Neuron (in vitro differentiated cells): Measurements from ENCODE around the gene HP1BP3.
"Not testable (repeated sequence)": the region's sequence is repeated elsewhere in the genome, so short reads cannot be mapped to it uniquely, and the experiment has no call there.

ENCODE experiments used
- H2AFZ ChIP-seq: one replicate; pipeline ENCODE4 v1.6.1; 2013; ENCODE audit warnings: low read depth, mild to moderate bottlenecking, inconsistent platforms, low read length, moderate library complexity
- H3K27me3 ChIP-seq: one replicate; pipeline ENCODE4 v1.6.1; 2013; ENCODE audit warnings: low read length; ENCODE audit not compliant: insufficient read depth
- H3K36me3 ChIP-seq: one replicate; pipeline ENCODE4 v1.6.1; 2013; ENCODE audit warnings: low read length; ENCODE audit not compliant: insufficient read depth
- H3K4me1 ChIP-seq: one replicate; pipeline ENCODE4 v1.6.1; 2013; ENCODE audit warnings: low read length; ENCODE audit not compliant: insufficient read depth
- H3K4me3 ChIP-seq: 2 replicates; pipeline ENCODE4 v1.5.1; 2013; ENCODE audit warnings: mild to moderate bottlenecking, low read length, moderate library complexity
- H3K9me3 ChIP-seq: one replicate; pipeline ENCODE4 v1.6.1; 2013; ENCODE audit warnings: low read length

HP1BP3 gene

GRCh38 chr1:20792196-20792595, 5.1 kb upstream of the HP1BP3 start:
- no peaks in the 10 kb centered on the region for H3K9me3 ChIP-seq
- H3K4me3 ChIP-seq: no peak overlapping the region
- no peak overlapping the region for H2AFZ ChIP-seq
- no peaks in the 10 kb centered on the region for H3K27me3 ChIP-seq
- H3K4me1 ChIP-seq: peaks cover 6% of the 10 kb centered on the region
- H3K36me3 ChIP-seq: no peaks in the 10 kb centered on the region

GRCh38 chr1:20790785-20791184, 3.7 kb upstream of the HP1BP3 start:
- Histone ChIP-seq H3K36me3 (no peaks in the 10 kb centered on the region), H3K4me3 (no peak overlapping the region), H3K9me3 (no peaks in the 10 kb centered on the region), H3K4me1 (peaks cover 6% of the 10 kb centered on the region), H2AFZ (no peak overlapping the region), H3K27me3 (no peaks in the 10 kb centered on the region)

- not testable (repeated sequence) for H3K27me3 ChIP-seq, H3K36me3 ChIP-seq, H2AFZ ChIP-seq, H3K4me3 ChIP-seq, H3K9me3 ChIP-seq
- H3K4me1 ChIP-seq: peaks cover 15% of the 10 kb centered on the region
These were observed 2.5 kb upstream of the HP1BP3 start for GRCh38 chr1:20789598-20789997.

- no peaks in the 10 kb centered on the region for H3K9me3 ChIP-seq
- peaks cover 16% of the 10 kb centered on the region for H3K4me1 ChIP-seq
- peak overlapping the region; percentile 75 for H3K4me3 ChIP-seq
- no peaks in the 10 kb centered on the region for H3K27me3 ChIP-seq
- H3K36me3 ChIP-seq: no peaks in the 10 kb centered on the region
- H2AFZ ChIP-seq: peak overlapping the region; percentile 63
These were observed 1.0 kb upstream of the HP1BP3 start for GRCh38 chr1:20787840-20788795.

- Histone ChIP-seq H3K9me3 (no peaks in the 10 kb centered on the region), H3K36me3 (peaks cover 3% of the 10 kb centered on the region), H2AFZ (no peak overlapping the region), H3K4me3 (peak overlapping the region; percentile 75), H3K27me3 (no peaks in the 10 kb centered on the region), H3K4me1 (peaks cover 16% of the 10 kb centered on the region)
These were observed 666 bp downstream of the HP1BP3 start for GRCh38 chr1:20786253-20787028.

GRCh38 chr1:20785907-20786252, 1.2 kb downstream of the HP1BP3 start:
- Histone ChIP-seq H3K27me3 (no peaks in the 10 kb centered on the region), H3K36me3 (peaks cover 3% of the 10 kb centered on the region), H3K9me3 (no peaks in the 10 kb centered on the region), H3K4me3 (peak overlapping the region; percentile 75), H2AFZ (no peak overlapping the region), H3K4me1 (peaks cover 19% of the 10 kb centered on the region)

GRCh38 chr1:20775700-20776099, 11.4 kb downstream of the HP1BP3 start:
- no peak overlapping the region for H3K4me3 ChIP-seq
- H3K36me3 ChIP-seq: peaks cover 86% of the 10 kb centered on the region
- H3K4me1 ChIP-seq: no peaks in the 10 kb centered on the region
- H3K27me3 ChIP-seq: no peaks in the 10 kb centered on the region
- H3K9me3 ChIP-seq: no peaks in the 10 kb centered on the region
- no peak overlapping the region for H2AFZ ChIP-seq

- H3K4me1 ChIP-seq: no peaks in the 10 kb centered on the region
- no peaks in the 10 kb centered on the region for H3K9me3 ChIP-seq
- H2AFZ ChIP-seq: no peak overlapping the region
- H3K36me3 ChIP-seq: peaks cover 98% of the 10 kb centered on the region
- H3K27me3 ChIP-seq: no peaks in the 10 kb centered on the region
- H3K4me3 ChIP-seq: no peak overlapping the region
These were observed 15.3 kb downstream of the HP1BP3 start for GRCh38 chr1:20771780-20772179.

- no peak overlapping the region for H3K4me3 ChIP-seq
- H3K36me3 ChIP-seq: peaks cover 98% of the 10 kb centered on the region
- H3K4me1 ChIP-seq: no peaks in the 10 kb centered on the region
- no peaks in the 10 kb centered on the region for H3K9me3 ChIP-seq
- no peaks in the 10 kb centered on the region for H3K27me3 ChIP-seq
- H2AFZ ChIP-seq: no peak overlapping the region
These were observed 16.6 kb downstream of the HP1BP3 start for GRCh38 chr1:20770314-20771087.

- no peak overlapping the region for H3K4me3 ChIP-seq
- H2AFZ ChIP-seq: no peak overlapping the region
- H3K27me3 ChIP-seq: no peaks in the 10 kb centered on the region
- H3K4me1 ChIP-seq: no peaks in the 10 kb centered on the region
- peaks cover 99% of the 10 kb centered on the region for H3K36me3 ChIP-seq
- no peaks in the 10 kb centered on the region for H3K9me3 ChIP-seq
These were observed 19.8 kb downstream of the HP1BP3 start for GRCh38 chr1:20767271-20767670.

- H3K4me1 ChIP-seq: no peaks in the 10 kb centered on the region
These were observed 23.7 kb downstream of the HP1BP3 start for GRCh38 chr1:20763417-20763816.

GRCh38 chr1:20760322-20760721, 26.8 kb downstream of the HP1BP3 start:
- H3K36me3 ChIP-seq: peaks cover 90% of the 10 kb centered on the region
- no peak overlapping the region for H3K4me3 ChIP-seq
- H3K9me3 ChIP-seq: no peaks in the 10 kb centered on the region
- H2AFZ ChIP-seq: no peak overlapping the region
- H3K27me3 ChIP-seq: no peaks in the 10 kb centered on the region
- no peaks in the 10 kb centered on the region for H3K4me1 ChIP-seq

More at GRCh38 chr1:20763417-20763816, 23.7 kb downstream of the HP1BP3 start:
- H3K36me3 ChIP-seq: peaks cover 94% of the 10 kb centered on the region
- H3K9me3 ChIP-seq: no peaks in the 10 kb centered on the region
- H3K4me3 ChIP-seq: no peak overlapping the region
- H3K27me3 ChIP-seq: no peaks in the 10 kb centered on the region
- H2AFZ ChIP-seq: no peak overlapping the region

GRCh38 chr1:20753589-20753988, 33.5 kb downstream of the HP1BP3 start:
- H3K36me3 ChIP-seq: peaks cover 61% of the 10 kb centered on the region

More at GRCh38 chr1:20753589-20753988, 33.5 kb downstream of the HP1BP3 start:
- H3K4me1 ChIP-seq: peaks cover 15% of the 10 kb centered on the region
- H3K9me3 ChIP-seq: no peaks in the 10 kb centered on the region
- no peaks in the 10 kb centered on the region for H3K27me3 ChIP-seq
- H2AFZ ChIP-seq: no peak overlapping the region
- no peak overlapping the region for H3K4me3 ChIP-seq
